Left kidney (tissue), 2 donors: ENCODE measurements around the gene ZNF747. TPM values are rescaled to one million over a fixed set of nuclear protein-coding genes. Genes with fewer than 3 reads are reported as not detected.
"Not testable (repeated sequence)": the region's sequence is repeated elsewhere in the genome, so short reads cannot be mapped to it uniquely, and the experiment has no call there.

Source experiments
- DNase-seq: peaks from one replicate; pipeline ENCODE4 v3.0.0-alpha.2; 2013
- polyA plus RNA-seq: library from polyadenylated mRNA; unstranded; fragments of 120-200 nt; gene quantifications from one replicate; pipeline ENCODE4 v1.2.1, GENCODE V29; 2013; ENCODE audit not compliant: insufficient read length

The ZNF747 gene
- polyA plus RNA-seq, 1 donor, result 9.4 TPM

GRCh38 chr16:30558789-30559377 lies 24.2 kb upstream of the ZNF747 start:
- DNase-seq, result no peak

GRCh38 chr16:30557957-30558788 lies 23.5 kb upstream of the ZNF747 start, which contains the start of gene ZNF764:
Gene ZNF764, minus strand, starts transcription at chr16:30558374. Its CDS starts 192 bp downstream, at chr16:30558182.
- DNase-seq, result peak; percentile 97

- no peak for DNase-seq
Observed at GRCh38 chr16:30557707-30557956, 23.0 kb upstream of the ZNF747 start.

GRCh38 chr16:30556125-30556473 lies 21.4 kb upstream of the ZNF747 start:
- DNase-seq, result no peak

- DNase-seq, result no peak
Observed at GRCh38 chr16:30555315-30556124, 20.9 kb upstream of the ZNF747 start.

GRCh38 chr16:30554557-30555314 lies 20.1 kb upstream of the ZNF747 start:
- DNase-seq, result no peak

GRCh38 chr16:30553393-30553899 lies 18.8 kb upstream of the ZNF747 start:
- no peak for DNase-seq

GRCh38 chr16:30552956-30553355 lies 18.3 kb upstream of the ZNF747 start:
- DNase-seq, result no peak

- DNase-seq, result no peak
Observed at GRCh38 chr16:30551781-30552180, 17.1 kb upstream of the ZNF747 start.

GRCh38 chr16:30548416-30549253 lies 14.0 kb upstream of the ZNF747 start:
- no peak for DNase-seq

GRCh38 chr16:30546115-30546514 lies 11.5 kb upstream of the ZNF747 start:
- no peak for DNase-seq

- no peak for DNase-seq
Observed at GRCh38 chr16:30543067-30543466, 8.4 kb upstream of the ZNF747 start.

GRCh38 chr16:30541502-30542329 lies 7.1 kb upstream of the ZNF747 start:
- DNase-seq, result no peak

GRCh38 chr16:30540916-30541464 lies 6.3 kb upstream of the ZNF747 start:
- not testable (repeated sequence) for DNase-seq

GRCh38 chr16:30539986-30540526 lies 5.4 kb upstream of the ZNF747 start:
- not testable (repeated sequence) for DNase-seq

GRCh38 chr16:30539000-30539964 lies 4.6 kb upstream of the ZNF747 start:
- no peak for DNase-seq

GRCh38 chr16:30536391-30537024 lies 1.9 kb upstream of the ZNF747 start:
- not testable (repeated sequence) for DNase-seq

GRCh38 chr16:30535777-30536190 lies 1.1 kb upstream of the ZNF747 start:
- peak; percentile 77 for DNase-seq
